ENCODE data around the gene LSP1. TPM values are rescaled to one million over a fixed set of nuclear protein-coding genes. Genes with fewer than 3 reads are reported as not detected.

Gene LSP1
- total RNA-seq, 1 donor from 2014 or later: 41.9 TPM

DNA sequence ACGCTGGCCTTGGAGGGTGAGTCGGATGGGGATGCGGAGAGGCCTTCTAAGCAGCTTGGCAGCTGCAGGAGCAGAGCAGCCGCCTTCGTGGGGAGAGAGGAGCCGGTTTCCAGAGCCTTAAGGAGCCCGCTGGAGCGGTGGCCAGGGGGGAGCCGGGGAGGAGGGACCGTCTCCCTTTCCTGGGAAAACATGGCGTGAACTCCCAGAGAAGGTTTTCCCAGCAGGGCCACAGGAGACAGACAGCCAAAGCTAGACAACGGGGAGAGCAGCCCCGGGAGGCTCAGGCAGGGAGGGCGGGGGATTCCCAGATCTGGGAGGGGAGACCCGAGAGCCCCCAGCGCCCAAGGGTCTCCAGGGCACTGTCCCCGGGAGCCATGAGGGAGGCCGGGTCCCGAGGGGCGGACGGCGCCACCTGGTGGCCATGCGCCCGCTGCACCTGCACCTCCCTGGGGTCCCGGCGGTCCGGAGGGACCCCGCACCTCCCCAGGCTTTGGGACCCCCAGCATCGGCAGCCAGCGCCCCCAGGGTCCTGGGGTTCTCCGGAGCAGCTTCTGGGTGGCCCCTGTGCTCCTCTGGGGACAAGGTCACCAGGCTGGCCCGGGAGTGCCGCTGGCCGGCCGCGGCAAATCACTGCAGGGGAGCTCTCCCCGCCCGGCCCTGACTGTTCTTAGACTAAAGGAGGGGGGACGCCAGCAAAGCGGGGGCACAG lies 20.5 kb upstream of the LSP1 start:
- Histone ChIP-seq H3K27me3 (no peaks in the 10 kb centered on the region), H3K9me3 (no peaks in the 10 kb centered on the region), H3K27ac (peak overlapping the region; percentile 94 to 96), H3K4me1 (peaks cover 44% of the 10 kb centered on the region in 2 donors), H3K36me3 (no peaks in the 10 kb centered on the region), H3K4me3 (peak overlapping the region; percentile 37 to 53)
- TF ChIP-seq, protein P1, sequence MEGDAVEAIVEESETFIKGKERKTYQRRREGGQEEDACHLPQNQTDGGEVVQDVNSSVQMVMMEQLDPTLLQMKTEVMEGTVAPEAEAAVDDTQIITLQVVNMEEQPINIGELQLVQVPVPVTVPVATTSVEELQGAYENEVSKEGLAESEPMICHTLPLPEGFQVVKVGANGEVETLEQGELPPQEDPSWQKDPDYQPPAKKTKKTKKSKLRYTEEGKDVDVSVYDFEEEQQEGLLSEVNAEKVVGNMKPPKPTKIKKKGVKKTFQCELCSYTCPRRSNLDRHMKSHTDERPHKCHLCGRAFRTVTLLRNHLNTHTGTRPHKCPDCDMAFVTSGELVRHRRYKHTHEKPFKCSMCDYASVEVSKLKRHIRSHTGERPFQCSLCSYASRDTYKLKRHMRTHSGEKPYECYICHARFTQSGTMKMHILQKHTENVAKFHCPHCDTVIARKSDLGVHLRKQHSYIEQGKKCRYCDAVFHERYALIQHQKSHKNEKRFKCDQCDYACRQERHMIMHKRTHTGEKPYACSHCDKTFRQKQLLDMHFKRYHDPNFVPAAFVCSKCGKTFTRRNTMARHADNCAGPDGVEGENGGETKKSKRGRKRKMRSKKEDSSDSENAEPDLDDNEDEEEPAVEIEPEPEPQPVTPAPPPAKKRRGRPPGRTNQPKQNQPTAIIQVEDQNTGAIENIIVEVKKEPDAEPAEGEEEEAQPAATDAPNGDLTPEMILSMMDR (IDR thresholded peaks at IDR 0.05): peak; percentile 98 to 100 (median 98)
- DNase-seq (ENCODE audit: low spot score in 2 of 2): peak in 1 of 2 donors; percentile 74
- intact Hi-C loops (cut with DNase I): loop anchor here (1.0 to 5.0 kb wide), 3 partner anchors 50 to 180 kb away; no protein-coding TSS in a partner anchor

DNA sequence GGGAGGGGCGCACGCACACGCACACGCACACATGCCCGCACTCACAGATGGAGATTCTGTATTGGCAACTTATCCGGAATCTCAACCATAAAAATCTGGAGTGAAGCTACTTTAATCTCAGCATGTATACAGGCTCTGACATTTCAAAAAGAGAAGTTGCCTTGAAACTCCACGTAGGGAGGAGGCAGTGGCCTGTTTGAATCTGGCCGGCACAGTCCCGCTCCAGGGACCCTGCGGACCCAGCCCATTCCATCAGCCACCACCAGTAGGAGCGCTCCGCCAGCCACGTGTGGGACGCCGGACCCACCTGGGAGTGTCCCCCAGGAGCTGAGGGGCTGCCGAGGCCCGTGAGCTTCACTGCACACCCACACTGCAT lies 20.0 kb upstream of the LSP1 start:
- Histone ChIP-seq H3K4me3 (peak overlapping the region; percentile 37 to 53), H3K4me1 (peaks cover 39% of the 10 kb centered on the region in 2 donors), H3K36me3 (no peaks in the 10 kb centered on the region), H3K27me3 (no peaks in the 10 kb centered on the region), H3K27ac (no peak overlapping the region), H3K9me3 (no peaks in the 10 kb centered on the region)
- no peak for DNase-seq (ENCODE audit: low spot score in 2 of 2)
- intact Hi-C loops (cut with DNase I): loop anchor here (1.0 to 5.0 kb wide), 3 partner anchors 49 to 181 kb away; no protein-coding TSS in a partner anchor
- TF ChIP-seq, protein P1 (IDR thresholded peaks at IDR 0.05): no peak

- Histone ChIP-seq H3K9me3 (no peaks in the 10 kb centered on the region), H3K4me1 (peaks cover 27 to 29% of the 10 kb centered on the region in 2 donors), H3K36me3 (no peaks in the 10 kb centered on the region), H3K4me3 (no peak overlapping the region), H3K27ac (no peak overlapping the region), H3K27me3 (no peaks in the 10 kb centered on the region)
- TF ChIP-seq, protein P1 (IDR thresholded peaks at IDR 0.05): no peak
- intact Hi-C loops (cut with DNase I): loop anchor here (5.0 kb wide), 1 partner anchor 48 kb away; no protein-coding TSS in a partner anchor
- no peak for DNase-seq (ENCODE audit: low spot score in 2 of 2)
Measured at GRCh38 chr11:1834062-1834610, 18.7 kb upstream of the LSP1 start.

- TF ChIP-seq, protein P1 (IDR thresholded peaks at IDR 0.05): no peak
- intact Hi-C loops (cut with DNase I): loop anchor here (5.0 kb wide), 1 partner anchor 47 kb away; no protein-coding TSS in a partner anchor
- no peak within 1 kb of the TSS for H3K4me3 ChIP-seq
- no peak within 1 kb of the TSS for H3K27ac ChIP-seq
- no peak for DNase-seq (ENCODE audit: low spot score in 2 of 2)
- H3K36me3 ChIP-seq: no peaks in the 10 kb centered on the region
- no peaks in the 10 kb centered on the region for H3K27me3 ChIP-seq
- H3K9me3 ChIP-seq: no peaks in the 10 kb centered on the region
- H3K4me1 ChIP-seq: peaks cover 18 to 23% of the 10 kb centered on the region in 2 donors
Measured at GRCh38 chr11:1834779-1835670, 17.9 kb upstream of the LSP1 start, which contains the start of gene SYT8. TSS of gene SYT8 (plus strand) at chr11:1834990. CDS start at chr11:1835106, 116 bp downstream.

GRCh38 chr11:1835671-1836010 lies 17.2 kb upstream of the LSP1 start:
- H3K4me1 ChIP-seq: peaks cover 17% of the 10 kb centered on the region in 2 donors
- H3K36me3 ChIP-seq: no peaks in the 10 kb centered on the region
- TF ChIP-seq, protein P1 (IDR thresholded peaks at IDR 0.05): no peak
- H3K4me3 ChIP-seq: no peak overlapping the region
- no peaks in the 10 kb centered on the region for H3K9me3 ChIP-seq
- no peak for DNase-seq (ENCODE audit: low spot score in 2 of 2)
- no peak overlapping the region for H3K27ac ChIP-seq
- H3K27me3 ChIP-seq: no peaks in the 10 kb centered on the region
- intact Hi-C loops (cut with DNase I): loop anchor here (2.0 kb wide), 1 partner anchor 83 kb away; the partner anchor contains the start of gene TNNT3
